H1 (cell line): ENCODE data around the gene PLCB3. TPM values are rescaled to one million over a fixed set of nuclear protein-coding genes. Genes with fewer than 3 reads are reported as not detected.

ENCODE experiments used
- CTCF ChIA-PET: fragments of 300-600 bp; sonication (Branson Sonifier 250); formaldehyde crosslinking; loops from one replicate; lab custom pipeline; 2021; ENCODE audit not compliant: partially characterized antibody; lab: Charles Lee
- POLR2A ChIA-PET: fragments of 300-600 bp; sonication (Branson Sonifier 250); formaldehyde crosslinking; loops from one replicate; lab custom pipeline; 2021; ENCODE audit warnings: inconsistent platforms; ENCODE audit not compliant: partially characterized antibody; lab: Charles Lee
- DNase-seq, 2 experiments: peaks; one replicate each; pipeline versions ENCODE4 v3.0.0 to v3.0.0-alpha.2; 2010 to 2022; ENCODE audit warnings: low spot score in 2 of 2, low read depth in 1 of 2, mixed read lengths in 1 of 2
- FAIRE-seq: peaks from 2 replicates; lab custom pipeline; 2011; peaks lifted over from hg19 to GRCh38; lab: Jason Lieb, UNC
- H2AFZ ChIP-seq: 2 replicates; pipeline ENCODE4 v1.8.1; 2012; ENCODE audit warnings: low read length, inconsistent platforms
- H2AK5ac ChIP-seq: 2 replicates; pipeline ENCODE4 v1.6.1; 2013; ENCODE audit warnings: low read depth, low read length
- H2BK120ac ChIP-seq: replicated peaks from 2 replicates; pipeline ENCODE3; 2013; ENCODE audit warnings: low read depth, low read length, inconsistent platforms
- H2BK12ac ChIP-seq: 2 replicates; pipeline ENCODE4 v1.6.1; 2013; ENCODE audit warnings: low read depth, low read length
- H2BK15ac ChIP-seq: 2 replicates; pipeline ENCODE4 v1.6.1; 2013; ENCODE audit warnings: low read length
- H2BK20ac ChIP-seq: 2 replicates; pipeline ENCODE4 v1.6.1; 2013; ENCODE audit warnings: low read length
- H2BK5ac ChIP-seq: 2 replicates; pipeline ENCODE4 v1.6.1; 2013; ENCODE audit warnings: low read depth, low read length
- H3K14ac ChIP-seq: 2 replicates; pipeline ENCODE4 v1.6.1; 2013; ENCODE audit warnings: inconsistent platforms; ENCODE audit not compliant: insufficient read length
- H3K18ac ChIP-seq: 2 replicates; pipeline ENCODE4 v1.6.1; 2013; ENCODE audit warnings: low read length; ENCODE audit errors: extremely low read depth
- H3K23ac ChIP-seq: 2 replicates; pipeline ENCODE4 v1.6.1; 2013; ENCODE audit warnings: inconsistent platforms; ENCODE audit not compliant: insufficient read length
- H3K23me2 ChIP-seq: 2 replicates; pipeline ENCODE4 v1.6.1; 2013; ENCODE audit warnings: low read depth, low read length
- H3K27ac ChIP-seq: 2 replicates; pipeline ENCODE4 v1.6.1; 2011; ENCODE audit warnings: low read depth, low read length, inconsistent platforms
- H3K27me3 ChIP-seq, 4 experiments: replicated peaks in 1 of 4; 1 replicate in 1 of 4; 2 replicates in 3 of 4; pipeline versions ENCODE4 v1.6.1 to v1.8.1; 2011 to 2013; ENCODE audit warnings: low read length in 3 of 4, mild to moderate bottlenecking in 3 of 4, inconsistent platforms in 2 of 4, mixed read lengths in 2 of 4, moderate library complexity in 1 of 4; ENCODE audit not compliant: control insufficient read depth in 3 of 4, insufficient read depth in 3 of 4; ENCODE audit errors: extremely low read depth in 1 of 4
- H3K36me3 ChIP-seq, 4 experiments: 2 replicates each; pipeline versions ENCODE4 v1.6.1 to v1.8.1; 2011 to 2013; ENCODE audit warnings: mild to moderate bottlenecking in 4 of 4, low read length in 3 of 4, moderate library complexity in 2 of 4, control low read depth in 1 of 4, inconsistent platforms in 1 of 4; ENCODE audit not compliant: insufficient read depth in 4 of 4, control insufficient read depth in 2 of 4
- H3K4ac ChIP-seq: replicated peaks from 2 replicates; pipeline ENCODE3; 2013; ENCODE audit warnings: low read length, low read depth, mixed read lengths, inconsistent platforms; ENCODE audit not compliant: insufficient read length
- H3K4me1 ChIP-seq, 4 experiments: replicated peaks in 1 of 4; 1 replicate in 1 of 4; 2 replicates in 3 of 4; pipeline versions ENCODE4 v1.6.1 to v1.8.1; 2011 to 2013; ENCODE audit warnings: low read length in 3 of 4, inconsistent platforms in 2 of 4, mixed read lengths in 1 of 4; ENCODE audit not compliant: insufficient read depth in 4 of 4, control insufficient read depth in 3 of 4
- H3K4me2 ChIP-seq, 2 experiments: 2 replicates each; pipeline versions ENCODE4 v1.6.1 to v1.8.1; 2011 to 2013; ENCODE audit warnings: low read depth in 2 of 2, low read length in 2 of 2, control low read depth in 1 of 2, inconsistent platforms in 1 of 2, mild to moderate bottlenecking in 1 of 2; ENCODE audit not compliant: insufficient read depth in 1 of 2
- H3K4me3 ChIP-seq, 4 experiments: fragments of 200-600, 300-600 bp in 1 of 4; sonication (generic), shearing (Covaris generic), sonication (Bioruptor Twin) in 1 of 4; 2 replicates each; pipeline versions ENCODE4 v1.5.1 to v1.8.1; 2011 to 2016; ENCODE audit warnings: low read length in 4 of 4, low read depth in 3 of 4, control low read depth in 2 of 4, inconsistent platforms in 2 of 4, mild to moderate bottlenecking in 2 of 4, mixed read lengths in 1 of 4, moderate library complexity in 1 of 4; ENCODE audit not compliant: insufficient read depth in 2 of 4; ENCODE audit errors: extremely low read depth in 1 of 4
- H3K56ac ChIP-seq: replicated peaks from 2 replicates; pipeline ENCODE3; 2013; ENCODE audit warnings: low read depth, mild to moderate bottlenecking, mixed read lengths, low read length, inconsistent platforms; ENCODE audit not compliant: insufficient read length
- H3K79me1 ChIP-seq: 2 replicates; pipeline ENCODE4 v1.6.1; 2013; ENCODE audit warnings: low read depth, low read length, control low read depth
- H3K79me2 ChIP-seq, 2 experiments: 2 replicates each; pipeline versions ENCODE4 v1.6.1 to v1.8.1; 2012 to 2013; ENCODE audit warnings: low read length in 2 of 2, mild to moderate bottlenecking in 2 of 2, inconsistent platforms in 1 of 2; ENCODE audit not compliant: insufficient read depth in 2 of 2, control insufficient read depth in 1 of 2
- H3K9ac ChIP-seq, 4 experiments: replicated peaks in 1 of 4; 1 replicate in 1 of 4; 2 replicates in 3 of 4; pipeline versions ENCODE4 v1.6.1 to v1.8.1; 2011 to 2013; ENCODE audit warnings: low read depth in 3 of 4, low read length in 3 of 4, control low read depth in 2 of 4, mild to moderate bottlenecking in 2 of 4, moderate library complexity in 2 of 4, inconsistent platforms in 1 of 4; ENCODE audit errors: extremely low read depth in 1 of 4
- H3K9me3 ChIP-seq, 2 experiments: 2 replicates each; pipeline versions ENCODE4 v1.6.1 to v1.8.1; 2012 to 2013; ENCODE audit warnings: mild to moderate bottlenecking in 2 of 2, moderate library complexity in 2 of 2, control low read depth in 1 of 2, inconsistent platforms in 1 of 2, low read depth in 1 of 2, low read length in 1 of 2, mixed read lengths in 1 of 2; ENCODE audit not compliant: insufficient read depth in 2 of 2
- H4K20me1 ChIP-seq, 2 experiments: replicated peaks in 1 of 2; 2 replicates each; pipeline versions ENCODE3 to v1.8.1; 2011 to 2013; ENCODE audit warnings: inconsistent platforms in 2 of 2, low read length in 2 of 2, mild to moderate bottlenecking in 1 of 2; ENCODE audit not compliant: insufficient read depth in 2 of 2, control insufficient read depth in 1 of 2
- H4K5ac ChIP-seq: 2 replicates; pipeline ENCODE4 v1.6.1; 2013; ENCODE audit warnings: low read length, low read depth, mixed read lengths, inconsistent platforms; ENCODE audit not compliant: insufficient read length
- H4K8ac ChIP-seq: 2 replicates; pipeline ENCODE4 v1.8.0; 2013; ENCODE audit warnings: mild to moderate bottlenecking, moderate library complexity, low read length, inconsistent platforms; ENCODE audit not compliant: insufficient read depth; ENCODE audit errors: extremely low read depth
- H4K91ac ChIP-seq: replicated peaks from 2 replicates; pipeline ENCODE3; 2013; ENCODE audit warnings: low read length, mixed read lengths, inconsistent platforms; ENCODE audit not compliant: insufficient read length
- JUN ChIP-seq: IDR thresholded peaks from 2 replicates; pipeline ENCODE4 v1.6.1; 2011; ENCODE audit warnings: low read depth, mild to moderate bottlenecking, improper control_type of control experiment, low read length
- KDM5A ChIP-seq: fragments of 200-600 bp; IDR thresholded peaks from 2 replicates; pipeline ENCODE4 v1.7.1; 2012; ENCODE audit warnings: mild to moderate bottlenecking, low read length, inconsistent platforms, mixed read lengths
- NANOG ChIP-seq: IDR thresholded peaks from 2 replicates; pipeline ENCODE4 v1.6.1; 2011; ENCODE audit warnings: low read length, low read depth, mild to moderate bottlenecking, inconsistent platforms; ENCODE audit not compliant: insufficient read depth, poor library complexity, severe bottlenecking
- SIN3A ChIP-seq, 2 experiments: IDR thresholded peaks in 1 of 2; conservative IDR thresholded peaks in 1 of 2; 2 replicates each; pipeline ENCODE4 v1.6.1; 2011 to 2012; ENCODE audit warnings: low read length in 2 of 2, improper control_type of control experiment in 1 of 2, low read depth in 1 of 2, mild to moderate bottlenecking in 1 of 2
- SIX5 ChIP-seq: IDR thresholded peaks from 2 replicates; pipeline ENCODE4 v1.6.1; 2011; ENCODE audit warnings: mild to moderate bottlenecking, low read depth, low read length
- SP2 ChIP-seq: IDR thresholded peaks from 2 replicates; pipeline ENCODE4 v1.6.1; 2012; ENCODE audit warnings: mild to moderate bottlenecking, low read length, inconsistent platforms
- TCF12 ChIP-seq: IDR thresholded peaks from 2 replicates; pipeline ENCODE4 v1.6.1; 2011; ENCODE audit warnings: low read depth, mild to moderate bottlenecking, low read length
- TEAD4 ChIP-seq: IDR thresholded peaks from 2 replicates; pipeline ENCODE4 v1.6.1; 2012; ENCODE audit warnings: low read depth, low read length, inconsistent platforms, mixed read lengths
- WGBS, 2 experiments: shearing (Covaris generic) in 1 of 2; methylation state at CpG; one replicate each; pipeline versions ENCODE4 v1.1.6 to v1.1.7; 2013 to 2015; ENCODE audit warnings: low lambda C conversion rate in 2 of 2, mixed read lengths in 2 of 2, inconsistent platforms in 1 of 2, low coverage in 1 of 2, missing lambda C conversion rate in 1 of 2; ENCODE audit not compliant: insufficient replicate concordance in 2 of 2, insufficient coverage in 1 of 2, insufficient read length in 1 of 2; ENCODE audit errors: extremely low coverage in 1 of 2, missing lambda C conversion rate in 1 of 2; 5-methylcytosine and 5-hydroxymethylcytosine counted together
- polyA plus RNA-seq, 7 experiments: library from polyadenylated mRNA; depleted of rRNA in 3 of 7; stranded (reverse) in 5 of 7; unstranded in 2 of 7; fragments of >200 nt in 5 of 7; fragments of 200-250 nt in 2 of 7; gene quantifications; 1 replicate in 5 of 7; 2 replicates in 1 of 7; 4 replicates in 1 of 7; pipeline versions ENCODE4 v1.2.1 to v1.2.3, GENCODE V29; 2011 to 2013; ENCODE audit warnings: missing spikeins in 2 of 7, mixed read lengths in 2 of 7
- total RNA-seq: library from RNA; stranded (reverse); fragmentation: NEBNext Ultra II Directional; extraction: Animal tissue kit (Norgen Biotek cat#: 25700); gene quantifications from 2 replicates; pipeline ENCODE4 v1.2.1, GENCODE V29; 2021
- TF ChIP-seq, protein P1 (sequence below): IDR thresholded peaks from 2 replicates; pipeline ENCODE4 v1.6.1; 2011; ENCODE audit warnings: low read depth, mild to moderate bottlenecking, low read length; ENCODE audit not compliant: insufficient read depth

PLCB3 gene
- total and polyA plus RNA-seq, 2 of the 8 experiments (the other 6 are each of a cell fraction or from before 2014, with no cell fraction given) = 47.2 to 104 TPM

DNA sequence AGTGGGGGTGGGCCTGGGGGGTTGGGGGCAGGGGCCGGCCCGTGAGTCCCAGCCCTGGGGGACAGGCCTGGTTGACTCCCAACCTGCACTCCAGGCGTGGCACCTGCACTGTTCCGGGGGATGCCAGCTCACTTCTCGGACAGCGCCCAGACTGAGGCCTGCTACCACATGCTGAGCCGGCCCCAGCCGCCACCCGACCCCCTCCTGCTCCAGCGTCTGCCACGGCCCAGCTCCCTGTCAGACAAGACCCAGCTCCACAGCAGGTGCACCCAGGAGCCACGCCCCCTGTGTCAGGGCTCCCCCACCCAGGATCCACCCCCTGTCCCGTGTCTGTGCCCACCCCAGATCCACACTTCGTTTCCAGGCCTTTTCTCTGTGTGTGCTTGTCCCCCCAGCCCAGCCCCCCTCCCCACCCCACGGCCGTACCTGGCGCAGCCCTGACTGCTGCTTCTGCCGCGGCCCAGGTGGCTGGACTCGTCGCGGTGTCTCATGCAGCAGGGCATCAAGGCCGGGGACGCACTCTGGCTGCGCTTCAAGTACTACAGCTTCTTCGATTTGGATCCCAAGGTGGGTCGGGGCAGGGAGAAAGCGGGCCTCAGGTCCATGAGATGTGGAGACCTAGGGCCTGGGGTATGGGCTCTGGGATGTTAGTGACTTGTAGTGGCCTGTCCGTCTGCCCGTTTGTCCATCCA is 40.0 kb upstream of the PLCB3 start:
- Histone ChIP-seq H3K79me2 (no peaks in the 10 kb centered on the region), H2BK120ac (no peak overlapping the region), H4K5ac (no peak overlapping the region), H4K91ac (no peak overlapping the region), H3K4me3 (no peak overlapping the region), H3K4ac (no peak overlapping the region), H3K56ac (no peak overlapping the region), H3K36me3 (peaks cover 4 to 10% (median 8%) of the 10 kb centered on the region in 4 experiments; a peak in 6 of 8 replicates), H3K9ac (no peak overlapping the region), H3K9me3 (no peaks in the 10 kb centered on the region), H2AK5ac (no peak overlapping the region), H4K20me1 (peaks cover 0 to 7% of the 10 kb centered on the region in 2 experiments), H4K8ac (no peak overlapping the region), H3K27ac (no peak overlapping the region), H2BK12ac (no peak overlapping the region), H3K27me3 (no peaks in the 10 kb centered on the region; a peak in 1 of 7 replicates), H3K23ac (no peak overlapping the region), H2AFZ (no peak overlapping the region), H3K4me1 (peaks cover 0 to 5% (median 0%) of the 10 kb centered on the region in 4 experiments; a peak in 3 of 7 replicates), H2BK15ac (no peak overlapping the region), H2BK20ac (no peak overlapping the region), H3K4me2 (no peak overlapping the region), H3K14ac (no peak overlapping the region), H2BK5ac (no peak overlapping the region), H3K23me2 (no peaks in the 10 kb centered on the region), H3K79me1 (no peaks in the 10 kb centered on the region), H3K18ac (no peak overlapping the region)
- CTCF ChIA-PET = interaction anchor here (0.8 to 1.7 kb wide), 5 partner anchors 9 to 90 kb away, joined by 3 to 6 read pairs (median 4); partner anchors contain the start of genes NUDT22 and TRPT1
- FAIRE-seq = no peak
- no peak for DNase-seq
- TF ChIP-seq JUN = no peak
- TF ChIP-seq, protein P1, sequence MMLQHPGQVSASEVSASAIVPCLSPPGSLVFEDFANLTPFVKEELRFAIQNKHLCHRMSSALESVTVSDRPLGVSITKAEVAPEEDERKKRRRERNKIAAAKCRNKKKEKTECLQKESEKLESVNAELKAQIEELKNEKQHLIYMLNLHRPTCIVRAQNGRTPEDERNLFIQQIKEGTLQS = no peak
- no peak for TF ChIP-seq KDM5A
- no peak for TF ChIP-seq TEAD4
- TF ChIP-seq SIX5 = no peak
- no peak for TF ChIP-seq SIN3A (conservative IDR thresholded peaks at IDR 0.05 in 1 of 2, IDR thresholded peaks at IDR 0.05 in 1 of 2; ENCODE audit: low read depth in 1 of 2, low read length in 2 of 2)
- TF ChIP-seq NANOG = no peak
- TF ChIP-seq SP2 = no peak
- TF ChIP-seq TCF12 = no peak
- POLR2A ChIA-PET = interaction anchor here (0.8 to 18.4 kb wide), 7 partner anchors 9 to 89 kb away, joined by 3 to 253 read pairs (median 4); partner anchors contain the start of genes NUDT22, STIP1 and TRPT1
- WGBS, 2 experiments = 97% methylated on average over 17 of the region's 30 CpGs; no CpG with 5 or more reads in 1 of the 2 experiments
